ENCODE data around the gene ALDH18A1. TPM values are rescaled to one million over a fixed set of nuclear protein-coding genes. Genes with fewer than 3 reads are reported as not detected.
"Not testable (repeated sequence)": the region's sequence is repeated elsewhere in the genome, so short reads cannot be mapped to it uniquely, and the experiment has no call there.

Gene ALDH18A1
- total and polyA plus RNA-seq, 5 donors from 2014 or later = 27.1 to 55.4 (median 43.1) TPM

- Mint-ChIP-seq H3K4me1 (peaks cover 23 to 52% (median 38%) of the 10 kb centered on the region in 4 donors), H3K36me3 (peaks cover 44% of the 10 kb centered on the region), H3K9me3 (no peaks in the 10 kb centered on the region), H3K27me3 (no peaks in the 10 kb centered on the region), H3K4me3 (no peak overlapping the region), H3K27ac (peak overlapping the region in 1 of 3 donors; percentile 69)
- H3K27me3 ChIP-seq (ENCODE audit: control insufficient read depth, insufficient read depth, low read length) = no peaks in the 10 kb centered on the region
- ATAC-seq (ENCODE audit: low read depth in 2 of 2) (no peak), DNase-seq (peak in 1 of 3 donors; percentile 33)
- H3K4me3 ChIP-seq (ENCODE audit: low read depth, low read length) = no peak overlapping the region
- H3K27ac ChIP-seq (ENCODE audit: insufficient read depth, low read length, poor library complexity, severe bottlenecking) = no peak overlapping the region
- no peaks in the 10 kb centered on the region for H3K9me3 ChIP-seq (ENCODE audit: control insufficient read depth in 2 of 2, low read length in 2 of 2)
- peaks cover 67% of the 10 kb centered on the region for H3K36me3 ChIP-seq (ENCODE audit: control insufficient read depth, insufficient read depth, low read length)
- H3K4me1 ChIP-seq (ENCODE audit: control insufficient read depth, insufficient read depth, low read length, poor library complexity, severe bottlenecking) = peaks cover 17% of the 10 kb centered on the region
Measured at GRCh38 chr10:95688648-95689047, 32.1 kb upstream of the ALDH18A1 start.

- Histone ChIP-seq H3K27ac (ENCODE audit: insufficient read depth, low read length, poor library complexity, severe bottlenecking) (no peak overlapping the region), H3K9me3 (ENCODE audit: control insufficient read depth in 2 of 2, low read length in 2 of 2) (no peaks in the 10 kb centered on the region), H3K4me1 (ENCODE audit: control insufficient read depth, insufficient read depth, low read length, poor library complexity, severe bottlenecking) (no peaks in the 10 kb centered on the region), H3K36me3 (ENCODE audit: control insufficient read depth, insufficient read depth, low read length) (peaks cover 80% of the 10 kb centered on the region), H3K27me3 (ENCODE audit: control insufficient read depth, insufficient read depth, low read length) (no peaks in the 10 kb centered on the region), H3K4me3 (ENCODE audit: low read depth, low read length) (no peak overlapping the region)
- Mint-ChIP-seq H3K36me3 (peaks cover 46% of the 10 kb centered on the region), H3K27ac (peak overlapping the region in 1 of 3 donors; percentile 9), H3K9me3 (no peaks in the 10 kb centered on the region), H3K27me3 (no peaks in the 10 kb centered on the region), H3K4me3 (no peak overlapping the region), H3K4me1 (peaks cover 6 to 12% (median 7%) of the 10 kb centered on the region in 4 donors)
- DNase-seq = no peak
- no peak for ATAC-seq (ENCODE audit: low read depth in 2 of 2)
Measured at GRCh38 chr10:95683966-95684365, 27.5 kb upstream of the ALDH18A1 start.

DNA sequence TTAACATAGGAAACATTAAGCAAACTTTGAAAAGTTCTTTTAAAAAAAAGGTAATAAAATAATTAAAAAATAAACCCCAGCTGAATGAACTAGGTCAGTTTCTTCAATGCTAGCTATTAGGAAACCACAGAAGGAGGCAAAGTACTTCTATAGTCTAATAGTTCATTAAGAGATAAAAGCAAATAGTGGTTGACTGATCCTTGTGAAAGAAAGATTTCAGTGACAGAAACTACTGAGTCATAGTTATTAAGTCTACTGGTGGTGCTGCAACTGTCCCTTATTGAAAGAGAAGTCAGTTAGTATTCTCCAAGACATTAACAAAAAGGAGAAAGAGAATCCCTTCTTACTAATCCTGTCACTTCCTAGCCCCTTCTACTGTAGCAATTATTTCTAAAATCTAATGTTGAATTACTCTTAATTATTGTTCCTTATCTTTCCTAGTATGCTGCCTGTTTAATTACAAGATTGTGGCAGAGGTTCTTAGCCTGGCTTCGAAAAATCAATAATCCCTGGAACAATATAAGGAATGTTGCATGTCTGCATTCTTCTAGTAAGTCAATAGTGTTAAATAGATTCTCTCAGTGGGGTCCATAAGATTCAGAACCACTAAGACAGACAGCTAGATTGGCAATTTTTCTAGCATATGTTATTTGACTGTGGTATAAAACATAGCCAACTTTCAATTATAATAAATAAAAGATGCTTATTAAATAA, 19.0 kb upstream of the ALDH18A1 start:
- Histone ChIP-seq H3K36me3 (ENCODE audit: control insufficient read depth, insufficient read depth, low read length) (peaks cover 35% of the 10 kb centered on the region), H3K4me1 (ENCODE audit: control insufficient read depth, insufficient read depth, low read length, poor library complexity, severe bottlenecking) (no peaks in the 10 kb centered on the region), H3K9me3 (ENCODE audit: control insufficient read depth in 2 of 2, low read length in 2 of 2) (no peaks in the 10 kb centered on the region), H3K27me3 (ENCODE audit: control insufficient read depth, insufficient read depth, low read length) (no peaks in the 10 kb centered on the region), H3K27ac (ENCODE audit: insufficient read depth, low read length, poor library complexity, severe bottlenecking) (no peak overlapping the region), H3K4me3 (ENCODE audit: low read depth, low read length) (no peak overlapping the region)
- no peak overlapping the region for H3K27ac Mint-ChIP-seq
- no peak for ATAC-seq (ENCODE audit: low read depth in 2 of 2)
- H3K27me3 Mint-ChIP-seq = no peaks in the 10 kb centered on the region
- H3K36me3 Mint-ChIP-seq = peaks cover 16% of the 10 kb centered on the region
- H3K4me1 Mint-ChIP-seq = no peaks in the 10 kb centered on the region
- H3K4me3 Mint-ChIP-seq = no peak overlapping the region
- no peak for DNase-seq
- no peaks in the 10 kb centered on the region for H3K9me3 Mint-ChIP-seq

DNA sequence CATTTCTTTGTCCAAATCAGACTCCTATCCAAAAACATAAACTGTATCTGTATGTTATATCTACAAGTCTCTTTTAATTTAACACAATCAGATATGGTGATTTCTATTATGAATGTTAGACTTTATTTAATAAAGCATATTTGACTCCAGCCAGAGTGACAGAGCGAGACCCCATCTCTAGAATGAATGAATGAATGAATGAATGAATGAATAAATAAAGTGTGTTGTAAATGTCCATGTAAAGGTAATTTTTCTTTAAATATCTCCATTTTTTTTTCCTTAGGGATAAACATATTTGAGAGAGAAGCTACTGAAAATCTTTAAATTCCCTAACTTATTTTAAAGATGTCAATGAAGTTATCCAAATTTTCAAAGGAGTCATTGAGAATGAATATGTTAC, 18.1 kb upstream of the ALDH18A1 start:
- Histone ChIP-seq H3K27ac (ENCODE audit: insufficient read depth, low read length, poor library complexity, severe bottlenecking) (no peak overlapping the region), H3K9me3 (ENCODE audit: control insufficient read depth in 2 of 2, low read length in 2 of 2) (no peaks in the 10 kb centered on the region), H3K27me3 (ENCODE audit: control insufficient read depth, insufficient read depth, low read length) (no peaks in the 10 kb centered on the region), H3K36me3 (ENCODE audit: control insufficient read depth, insufficient read depth, low read length) (peaks cover 27% of the 10 kb centered on the region), H3K4me1 (ENCODE audit: control insufficient read depth, insufficient read depth, low read length, poor library complexity, severe bottlenecking) (no peaks in the 10 kb centered on the region), H3K4me3 (ENCODE audit: low read depth, low read length) (no peak overlapping the region)
- Mint-ChIP-seq H3K27ac (no peak overlapping the region), H3K9me3 (no peaks in the 10 kb centered on the region), H3K36me3 (peaks cover 9% of the 10 kb centered on the region), H3K4me1 (no peaks in the 10 kb centered on the region), H3K27me3 (no peaks in the 10 kb centered on the region), H3K4me3 (no peak overlapping the region)
- DNase-seq = no peak
- ATAC-seq (ENCODE audit: low read depth in 2 of 2) = no peak

- not testable (repeated sequence) for ATAC-seq (ENCODE audit: low read depth in 2 of 2); H3K4me3 Mint-ChIP-seq; H3K9me3 Mint-ChIP-seq; H3K27ac Mint-ChIP-seq; H3K27me3 Mint-ChIP-seq; H3K27ac ChIP-seq (ENCODE audit: insufficient read depth, low read length, poor library complexity, severe bottlenecking); H3K4me1 Mint-ChIP-seq; H3K27me3 ChIP-seq (ENCODE audit: control insufficient read depth, insufficient read depth, low read length); DNase-seq; H3K9me3 ChIP-seq (ENCODE audit: control insufficient read depth in 2 of 2, low read length in 2 of 2); H3K4me3 ChIP-seq (ENCODE audit: low read depth, low read length); H3K4me1 ChIP-seq (ENCODE audit: control insufficient read depth, insufficient read depth, low read length, poor library complexity, severe bottlenecking)
- peaks cover 20% of the 10 kb centered on the region for H3K36me3 ChIP-seq (ENCODE audit: control insufficient read depth, insufficient read depth, low read length)
- H3K36me3 Mint-ChIP-seq = peaks cover 21% of the 10 kb centered on the region
Measured at GRCh38 chr10:95672641-95673040, 16.1 kb upstream of the ALDH18A1 start.

GRCh38 chr10:95664543-95664942, 8.0 kb upstream of the ALDH18A1 start:
- Mint-ChIP-seq H3K4me1 (peaks cover 0 to 7% (median 2%) of the 10 kb centered on the region in 4 donors), H3K36me3 (peaks cover 12% of the 10 kb centered on the region), H3K4me3 (no peak overlapping the region), H3K27ac (peak overlapping the region in 1 of 3 donors; percentile 10), H3K27me3 (no peaks in the 10 kb centered on the region), H3K9me3 (no peaks in the 10 kb centered on the region)
- H3K9me3 ChIP-seq (ENCODE audit: control insufficient read depth in 2 of 2, low read length in 2 of 2) = no peaks in the 10 kb centered on the region
- no peak for ATAC-seq (ENCODE audit: low read depth in 2 of 2)
- no peaks in the 10 kb centered on the region for H3K4me1 ChIP-seq (ENCODE audit: control insufficient read depth, insufficient read depth, low read length, poor library complexity, severe bottlenecking)
- peaks cover 27% of the 10 kb centered on the region for H3K36me3 ChIP-seq (ENCODE audit: control insufficient read depth, insufficient read depth, low read length)
- no peak for DNase-seq
- no peak overlapping the region for H3K4me3 ChIP-seq (ENCODE audit: low read depth, low read length)
- no peaks in the 10 kb centered on the region for H3K27me3 ChIP-seq (ENCODE audit: control insufficient read depth, insufficient read depth, low read length)
- H3K27ac ChIP-seq (ENCODE audit: insufficient read depth, low read length, poor library complexity, severe bottlenecking) = no peak overlapping the region

DNA sequence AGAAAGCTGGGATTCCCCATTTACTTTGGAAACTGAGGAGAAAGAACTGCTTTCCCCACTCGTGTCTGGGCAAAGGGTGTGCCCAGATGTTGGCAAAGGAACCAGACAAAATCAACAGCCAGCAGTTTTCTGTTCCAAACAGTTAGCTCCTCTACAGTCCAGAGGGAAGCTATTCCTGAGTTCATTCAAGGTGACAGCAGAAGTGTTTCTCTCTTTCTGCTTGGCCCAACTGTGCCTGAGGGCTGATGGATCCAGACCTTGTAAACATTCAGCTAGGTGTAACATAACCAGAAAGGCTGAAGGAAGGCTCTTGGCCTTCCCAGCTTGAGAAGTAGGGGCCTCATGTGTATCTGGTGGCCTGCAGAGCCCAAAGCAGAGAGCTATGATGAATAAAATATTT, 7.0 kb upstream of the ALDH18A1 start:
- Histone ChIP-seq H3K4me1 (ENCODE audit: control insufficient read depth, insufficient read depth, low read length, poor library complexity, severe bottlenecking) (no peaks in the 10 kb centered on the region), H3K36me3 (ENCODE audit: control insufficient read depth, insufficient read depth, low read length) (peaks cover 20% of the 10 kb centered on the region), H3K9me3 (ENCODE audit: control insufficient read depth in 2 of 2, low read length in 2 of 2) (no peaks in the 10 kb centered on the region), H3K27me3 (ENCODE audit: control insufficient read depth, insufficient read depth, low read length) (no peaks in the 10 kb centered on the region), H3K4me3 (ENCODE audit: low read depth, low read length) (no peak overlapping the region), H3K27ac (ENCODE audit: insufficient read depth, low read length, poor library complexity, severe bottlenecking) (no peak overlapping the region)
- Mint-ChIP-seq H3K27me3 (no peaks in the 10 kb centered on the region), H3K36me3 (peaks cover 2% of the 10 kb centered on the region), H3K9me3 (no peaks in the 10 kb centered on the region), H3K4me1 (peaks cover 0 to 7% (median 2%) of the 10 kb centered on the region in 4 donors), H3K27ac (no peak overlapping the region), H3K4me3 (no peak overlapping the region)
- ATAC-seq (ENCODE audit: low read depth in 2 of 2) (no peak), DNase-seq (no peak)

DNA sequence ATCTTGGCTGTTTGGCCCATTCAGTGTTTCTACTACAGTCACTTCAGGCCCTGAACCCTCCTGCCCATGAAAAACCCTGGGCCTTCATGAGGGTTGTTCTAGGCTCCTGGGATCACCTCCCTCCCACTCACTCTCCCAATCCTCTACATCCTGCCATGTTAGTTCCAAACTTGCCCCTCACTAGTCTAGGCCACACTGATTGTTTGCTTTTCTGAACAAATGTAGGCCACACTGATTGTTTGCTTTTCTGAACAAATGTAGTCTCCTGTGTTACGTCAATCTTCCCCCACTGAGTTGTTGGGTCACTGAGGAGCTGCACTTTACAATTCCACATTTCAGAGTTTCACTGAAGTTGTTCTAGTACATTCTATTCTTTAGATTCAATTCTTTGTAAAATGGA, 5.3 kb upstream of the ALDH18A1 start:
- H3K27me3 ChIP-seq (ENCODE audit: control insufficient read depth, insufficient read depth, low read length) = no peaks in the 10 kb centered on the region
- peaks cover 14% of the 10 kb centered on the region for H3K36me3 ChIP-seq (ENCODE audit: control insufficient read depth, insufficient read depth, low read length)
- peaks cover 4% of the 10 kb centered on the region for H3K4me1 ChIP-seq (ENCODE audit: control insufficient read depth, insufficient read depth, low read length, poor library complexity, severe bottlenecking)
- H3K4me3 ChIP-seq (ENCODE audit: low read depth, low read length) = no peak overlapping the region
- peak overlapping the region in 2 of 3 donors; percentile 11 to 18 for H3K27ac Mint-ChIP-seq
- ATAC-seq (ENCODE audit: low read depth in 2 of 2) = no peak
- no peak for DNase-seq
- no peak overlapping the region for H3K27ac ChIP-seq (ENCODE audit: insufficient read depth, low read length, poor library complexity, severe bottlenecking)
- no peak overlapping the region for H3K4me3 Mint-ChIP-seq
- no peaks in the 10 kb centered on the region for H3K27me3 Mint-ChIP-seq
- no peaks in the 10 kb centered on the region for H3K9me3 ChIP-seq (ENCODE audit: control insufficient read depth in 2 of 2, low read length in 2 of 2)
- no peaks in the 10 kb centered on the region for H3K36me3 Mint-ChIP-seq
- peaks cover 2 to 6% (median 4%) of the 10 kb centered on the region in 4 donors for H3K4me1 Mint-ChIP-seq
- no peaks in the 10 kb centered on the region for H3K9me3 Mint-ChIP-seq
